HG02642 (cell line): ENCODE results near the gene RNF181.
"Not testable (repeated sequence)": the region's sequence is repeated elsewhere in the genome, so short reads cannot be mapped to it uniquely, and the experiment has no call there.

ENCODE experiments used
- ATAC-seq: cut with Tn5 transposase; IDR thresholded peaks from one replicate; pipeline ENCODE4 v1.9.1; 2021; ENCODE audit warnings: mild to moderate bottlenecking; ENCODE audit not compliant: unreplicated experiment, poor library complexity

Gene RNF181

DNA sequence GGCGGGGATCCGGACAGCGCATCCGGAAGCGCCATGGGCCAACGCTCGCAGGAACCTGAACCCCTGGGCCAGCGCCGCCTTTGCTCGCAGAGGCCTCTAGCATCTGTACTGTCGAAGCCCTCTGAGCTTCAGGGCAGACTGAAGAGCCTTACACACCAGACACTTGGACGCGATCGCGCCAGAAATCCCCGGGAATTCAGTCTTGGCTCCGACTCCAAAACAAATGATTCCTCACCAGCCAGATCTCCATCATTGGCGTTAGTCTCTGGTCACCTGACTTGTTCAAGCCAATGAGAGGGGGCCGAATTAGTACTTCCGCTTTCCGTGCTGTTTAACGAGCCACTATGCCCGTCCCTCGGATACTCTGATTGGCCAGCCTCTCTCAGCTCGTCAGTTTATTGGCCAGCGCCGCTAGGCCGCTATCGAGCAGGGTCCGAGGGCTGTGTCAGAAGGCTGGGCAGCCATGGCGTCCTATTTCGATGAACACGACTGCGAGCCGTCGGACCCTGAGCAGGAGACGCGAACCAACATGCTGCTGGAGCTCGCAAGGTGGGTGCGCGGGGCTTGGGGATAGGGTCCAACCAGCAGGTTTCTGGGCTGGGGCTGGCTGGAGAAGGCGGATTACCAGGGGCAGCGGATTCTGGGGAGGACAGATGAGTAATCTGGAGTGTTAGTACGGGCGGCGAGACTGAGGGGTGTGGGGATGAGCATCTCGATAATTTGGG lies at the start of gene RNF181:
RNF181 (plus strand) TSS at position 445 of the 725 bp plus-strand sequence; CDS start at position 464, 19 bp downstream.
- ATAC-seq, result peak; percentile 99

DNA sequence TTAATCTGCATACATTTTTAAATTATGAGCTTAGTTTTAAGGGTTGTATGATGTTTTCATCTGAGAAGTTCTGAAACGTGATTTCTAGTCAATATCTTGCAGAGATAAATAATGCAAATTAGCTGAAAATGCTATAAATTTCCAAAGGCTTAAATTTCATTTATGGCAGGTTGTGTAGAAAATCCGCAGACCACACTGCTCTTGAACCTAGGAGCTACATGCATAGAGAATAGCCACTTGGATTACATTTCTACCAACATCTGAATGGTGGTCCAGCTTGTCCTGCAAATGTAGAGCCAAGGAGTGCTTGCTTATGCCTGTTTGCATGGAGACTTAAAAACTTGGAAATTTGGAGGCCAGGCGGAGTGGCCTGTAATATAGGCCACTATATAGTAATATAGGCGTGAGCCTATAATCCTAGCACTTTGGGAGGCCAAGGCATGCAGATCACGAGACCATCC lies 49.7 kb upstream of the RNF181 start:
- ATAC-seq, result no peak

- ATAC-seq, result no peak
Observed at GRCh38 chr2:85547089-85547858, 48.3 kb upstream of the RNF181 start.

DNA sequence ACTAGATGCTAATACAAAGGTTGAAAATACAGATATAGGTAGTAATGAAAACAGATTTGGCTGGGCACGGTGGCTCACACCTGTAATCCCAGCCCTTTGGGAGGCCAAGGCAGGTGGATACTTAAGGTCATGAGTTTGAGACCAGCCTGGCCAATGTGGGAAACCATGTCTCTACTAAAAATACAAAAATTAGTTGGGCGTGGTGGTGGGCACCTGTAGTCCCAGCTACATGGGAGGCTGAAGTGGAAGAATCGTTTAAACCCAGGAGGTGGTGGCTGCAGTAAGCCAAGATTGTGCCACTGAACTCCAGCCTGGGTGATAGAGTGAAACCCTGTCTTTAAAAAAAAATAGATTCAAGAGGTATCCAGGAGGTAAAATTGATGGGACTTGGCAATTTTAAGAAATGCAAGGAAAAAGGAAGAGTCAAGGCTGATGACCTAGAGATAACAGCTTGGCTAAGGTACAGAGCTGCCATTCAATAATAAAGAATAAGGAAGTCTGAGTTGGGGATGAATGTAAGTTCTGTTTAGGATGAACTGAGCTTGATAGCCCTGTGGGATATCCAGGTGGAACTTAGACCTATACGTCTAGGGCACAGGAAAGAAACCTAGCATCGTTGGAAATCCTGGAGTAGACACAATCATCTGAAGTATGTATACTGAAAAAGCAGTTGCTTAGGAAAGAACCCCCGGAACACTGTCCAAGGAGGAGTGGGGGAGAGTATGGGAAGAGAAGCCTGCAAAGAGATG lies 47.5 kb upstream of the RNF181 start:
- no peak for ATAC-seq

DNA sequence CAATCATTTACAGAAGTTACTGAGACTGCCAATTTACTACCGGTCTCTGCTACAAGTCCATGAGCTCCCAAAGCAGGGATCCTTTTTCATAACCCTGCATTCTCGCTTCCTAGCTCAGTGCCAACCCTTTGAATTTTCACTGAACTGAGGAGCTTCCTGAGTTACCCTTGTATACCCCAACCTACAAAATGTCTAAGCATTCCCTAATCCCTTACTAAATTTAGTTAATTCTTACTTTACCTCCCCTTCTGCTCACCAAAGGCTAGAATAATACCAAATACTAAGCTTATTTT lies 47.0 kb upstream of the RNF181 start:
- ATAC-seq, result no peak

DNA sequence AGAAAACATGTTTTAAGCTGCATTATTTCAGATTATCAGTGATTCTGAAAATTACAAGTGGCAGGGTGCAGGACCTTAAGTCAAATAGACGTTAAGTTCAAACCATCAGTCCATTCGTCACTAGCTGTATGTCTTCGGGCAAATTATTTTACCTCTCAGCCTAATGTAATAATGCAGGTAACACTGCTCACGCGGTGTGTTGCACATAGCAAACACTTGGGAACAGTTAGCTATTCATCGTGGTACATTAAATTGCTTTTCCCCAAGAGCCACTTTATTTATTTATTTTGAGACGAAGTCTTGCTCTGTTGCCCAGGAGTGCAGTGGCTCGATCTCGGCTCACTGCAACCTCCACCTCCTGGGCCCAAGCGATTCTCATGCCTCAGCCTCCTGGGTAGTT lies 46.5 kb upstream of the RNF181 start:
- ATAC-seq, result no peak

- no peak for ATAC-seq
Observed at GRCh38 chr2:85549826-85550225, 45.7 kb upstream of the RNF181 start.

- ATAC-seq, result no peak
Observed at GRCh38 chr2:85550486-85550885, 45.1 kb upstream of the RNF181 start.

GRCh38 chr2:85551698-85552678 lies 43.6 kb upstream of the RNF181 start:
- ATAC-seq, result peak; percentile 74

DNA sequence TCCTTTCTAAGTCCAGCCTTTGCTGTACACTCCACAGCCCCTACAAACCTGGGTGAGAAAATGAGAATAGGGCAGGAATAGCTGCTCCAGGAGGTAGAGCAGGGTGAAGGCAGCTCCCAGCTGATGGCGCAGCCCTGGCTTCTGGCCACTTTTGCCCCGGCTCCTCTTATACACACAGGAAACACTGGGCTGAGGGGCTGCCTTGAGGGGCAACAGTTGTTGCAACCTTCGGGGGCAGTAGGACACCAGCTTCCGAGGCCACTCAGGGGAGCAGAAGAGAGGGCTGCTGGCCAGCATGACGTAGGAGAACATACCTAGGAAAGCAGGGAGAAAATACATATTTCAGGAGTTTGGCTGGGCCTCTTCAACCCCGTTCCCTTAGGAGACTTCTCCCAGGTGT lies 42.4 kb upstream of the RNF181 start:
- no peak for ATAC-seq

DNA sequence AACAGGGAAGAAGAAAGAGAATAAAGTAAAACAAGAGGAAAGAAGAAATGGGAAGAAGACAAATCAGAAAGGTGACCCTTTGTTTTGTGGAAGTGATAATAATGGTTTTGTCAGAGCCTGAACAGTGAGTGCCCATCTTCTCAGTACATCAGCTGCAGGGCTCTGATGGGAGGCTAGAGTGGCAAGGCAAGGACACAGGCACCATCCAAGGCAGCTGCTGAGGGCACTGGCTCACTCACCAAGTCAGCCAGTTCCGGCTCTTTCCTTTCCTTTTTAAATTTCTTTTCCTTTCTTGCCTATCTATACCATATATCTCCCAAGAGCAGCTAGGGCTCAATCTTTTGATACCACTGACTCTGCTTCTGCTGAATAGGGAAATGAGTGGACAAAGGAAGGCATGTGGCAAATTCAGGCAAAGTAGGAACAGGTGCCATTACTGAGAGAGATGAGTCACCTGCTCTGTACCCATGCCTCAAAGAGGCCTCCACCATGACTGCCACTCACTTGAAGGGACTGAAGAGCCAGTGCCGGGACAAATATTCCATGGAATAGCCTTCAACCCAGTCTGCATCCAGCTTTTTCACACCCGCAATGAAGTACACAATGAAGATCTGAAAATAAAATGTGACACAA lies 40.4 kb upstream of the RNF181 start:
- ATAC-seq, result no peak

- ATAC-seq, result no peak
Observed at GRCh38 chr2:85557130-85557529, 38.4 kb upstream of the RNF181 start.

DNA sequence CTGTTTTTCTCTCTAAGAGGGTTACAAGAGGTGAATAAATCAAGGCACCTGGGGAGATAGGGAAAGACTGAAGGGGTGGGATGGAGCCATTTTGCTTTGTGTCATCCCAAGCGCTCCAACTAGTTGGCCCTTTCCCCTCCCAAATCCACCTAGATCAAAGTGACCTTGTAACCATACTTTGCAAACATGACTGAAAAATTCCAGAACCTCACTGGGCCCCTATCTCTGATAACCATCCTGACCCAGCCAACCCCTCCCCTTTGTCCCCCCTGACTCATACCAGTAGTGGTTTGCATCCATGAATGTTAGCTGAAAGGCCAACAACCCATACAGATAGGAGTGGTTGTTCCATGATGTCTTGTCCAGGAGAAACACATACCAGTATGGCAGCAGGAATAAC lies 37.4 kb upstream of the RNF181 start:
- ATAC-seq, result no peak

- not testable (repeated sequence) for ATAC-seq
Observed at GRCh38 chr2:85560403-85560726, 35.2 kb upstream of the RNF181 start.

- peak; percentile 29 for ATAC-seq
Observed at GRCh38 chr2:85560812-85561279, 34.7 kb upstream of the RNF181 start.

- ATAC-seq, result peak; percentile 91
Observed at GRCh38 chr2:85561280-85562212, 34.0 kb upstream of the RNF181 start, which contains the start of gene GGCX. Gene GGCX (minus strand): TSS chr2:85561493. CDS start chr2:85561428, 65 bp downstream.

GRCh38 chr2:85564144-85564563 lies 31.4 kb upstream of the RNF181 start:
- no peak for ATAC-seq

GRCh38 chr2:85566265-85566664 lies 29.3 kb upstream of the RNF181 start:
- no peak for ATAC-seq
